Neuronal stem cell (in vitro differentiated cells): ENCODE data around the gene MACROD2.

Experiments
- DNase-seq: peaks from one replicate; pipeline ENCODE4 v3.0.0-alpha.2; 2013; ENCODE audit warnings: low spot score
- H2AFZ ChIP-seq: one replicate; pipeline ENCODE4 v1.6.1; 2013; ENCODE audit warnings: mild to moderate bottlenecking, low read length, inconsistent platforms
- H2AK5ac ChIP-seq: 2 replicates; pipeline ENCODE4 v1.6.1; 2013; ENCODE audit warnings: low read depth, mild to moderate bottlenecking, inconsistent platforms, low read length, moderate library complexity, mixed read lengths
- H2BK120ac ChIP-seq: 2 replicates; pipeline ENCODE4 v1.6.1; 2013; ENCODE audit warnings: low read depth, mild to moderate bottlenecking, inconsistent platforms, low read length, moderate library complexity, mixed read lengths
- H2BK12ac ChIP-seq: one replicate; pipeline ENCODE4 v1.6.1; 2013; ENCODE audit warnings: low read length, inconsistent platforms
- H2BK15ac ChIP-seq: 2 replicates; pipeline ENCODE4 v1.6.1; 2013; ENCODE audit warnings: mild to moderate bottlenecking, low read length, inconsistent platforms, mixed read lengths
- H2BK5ac ChIP-seq: one replicate; pipeline ENCODE4 v1.6.1; 2013; ENCODE audit warnings: inconsistent platforms, mild to moderate bottlenecking, low read length, moderate library complexity
- H3K14ac ChIP-seq: one replicate; pipeline ENCODE4 v1.6.1; 2013; ENCODE audit warnings: low read length, inconsistent platforms
- H3K18ac ChIP-seq: 2 replicates; pipeline ENCODE4 v1.6.1; 2013; ENCODE audit warnings: low read length, inconsistent platforms
- H3K23ac ChIP-seq: 2 replicates; pipeline ENCODE4 v1.6.1; 2013; ENCODE audit warnings: low read depth, mild to moderate bottlenecking, mixed read lengths, low read length, inconsistent platforms; ENCODE audit not compliant: poor library complexity
- H3K27ac ChIP-seq: replicated peaks from 3 replicates; pipeline ENCODE4 v1.5.1; 2013; ENCODE audit warnings: low read length, inconsistent platforms
- H3K27me3 ChIP-seq, 3 experiments: 2 replicates each; pipeline ENCODE4 v1.6.1; 2013; ENCODE audit warnings: low read length in 3 of 3, mild to moderate bottlenecking in 2 of 3, inconsistent platforms in 1 of 3, low read depth in 1 of 3, mixed read lengths in 1 of 3, moderate library complexity in 1 of 3; ENCODE audit not compliant: control insufficient read depth in 3 of 3, insufficient read depth in 3 of 3
- H3K36me3 ChIP-seq, 2 donors: replicated peaks in 1 of 2; 2 replicates each; pipeline ENCODE4 v1.6.1; 2013; ENCODE audit warnings: low read length in 2 of 2; ENCODE audit not compliant: control insufficient read depth in 2 of 2, insufficient read depth in 2 of 2
- H3K4ac ChIP-seq: 2 replicates; pipeline ENCODE4 v1.6.1; 2013; ENCODE audit warnings: inconsistent platforms, mild to moderate bottlenecking, low read length, moderate library complexity
- H3K4me1 ChIP-seq, 2 donors: 1 replicate in 1 of 2; 2 replicates in 1 of 2; pipeline ENCODE4 v1.6.1; 2013; ENCODE audit warnings: low read length in 2 of 2, low read depth in 1 of 2; ENCODE audit not compliant: control insufficient read depth in 2 of 2, insufficient read depth in 1 of 2
- H3K4me2 ChIP-seq: one replicate; pipeline ENCODE4 v1.6.1; 2013; ENCODE audit warnings: mild to moderate bottlenecking, low read length, inconsistent platforms; ENCODE audit not compliant: insufficient read depth, poor library complexity, severe bottlenecking
- H3K4me3 ChIP-seq, 2 donors: 2 replicates each; pipeline ENCODE4 v1.5.1; 2013; ENCODE audit warnings: low read length in 2 of 2, mild to moderate bottlenecking in 2 of 2, inconsistent platforms in 1 of 2, moderate library complexity in 1 of 2
- H3K79me1 ChIP-seq: one replicate; pipeline ENCODE4 v1.6.1; 2013; ENCODE audit warnings: low read depth, mild to moderate bottlenecking, inconsistent platforms, low read length, moderate library complexity
- H3K9ac ChIP-seq: one replicate; pipeline ENCODE4 v1.6.1; 2013; ENCODE audit warnings: mild to moderate bottlenecking, low read depth, low read length, inconsistent platforms; ENCODE audit not compliant: poor library complexity
- H3K9me3 ChIP-seq, 2 donors: replicated peaks in 1 of 2; 2 replicates each; pipeline versions ENCODE3 to v1.6.1; 2013; ENCODE audit warnings: low read length in 2 of 2, mild to moderate bottlenecking in 2 of 2, inconsistent platforms in 1 of 2, low read depth in 1 of 2, mixed read lengths in 1 of 2, moderate library complexity in 1 of 2; ENCODE audit not compliant: control insufficient read depth in 2 of 2, insufficient read depth in 1 of 2
- H4K8ac ChIP-seq: one replicate; pipeline ENCODE4 v1.6.1; 2013; ENCODE audit warnings: low read depth, mild to moderate bottlenecking, inconsistent platforms, low read length, moderate library complexity
- H4K91ac ChIP-seq: one replicate; pipeline ENCODE4 v1.6.1; 2013; ENCODE audit warnings: low read length, low read depth, mild to moderate bottlenecking, inconsistent platforms; ENCODE audit not compliant: poor library complexity
- whole genome bisulfite sequencing, 2 donors: extraction: QIAGEN DNeasy Blood & Tissue Kit; methylation state at CpG; one replicate each; pipeline ENCODE4 v1.1.7; 2013; ENCODE audit warnings: missing lambda C conversion rate in 2 of 2, mixed read lengths in 1 of 2; ENCODE audit not compliant: insufficient read length in 2 of 2, insufficient replicate concordance in 1 of 2; ENCODE audit errors: extremely low coverage in 2 of 2; 5-methylcytosine and 5-hydroxymethylcytosine counted together

MACROD2 gene

GRCh38 chr20:14701326-14701725, 706.0 kb downstream of the MACROD2 start:
- H2BK120ac ChIP-seq, result no peak overlapping the region
- no peaks in the 10 kb centered on the region for H3K9me3 ChIP-seq
- no peak overlapping the region for H3K23ac ChIP-seq
- no peak overlapping the region for H2BK5ac ChIP-seq
- no peak overlapping the region for H3K9ac ChIP-seq
- no peak overlapping the region for H2AFZ ChIP-seq
- no peak overlapping the region for H2BK15ac ChIP-seq
- WGBS, 2 donors, result no CpG with 5 or more reads among the region's 4 CpGs
- no peak overlapping the region for H2AK5ac ChIP-seq
- DNase-seq, result no peak
- no peak overlapping the region for H3K4me2 ChIP-seq
- no peak overlapping the region for H3K27ac ChIP-seq
- no peak overlapping the region for H3K4ac ChIP-seq
- H2BK12ac ChIP-seq, result no peak overlapping the region
- H3K18ac ChIP-seq, result no peak overlapping the region
- no peak overlapping the region for H4K8ac ChIP-seq
- H3K14ac ChIP-seq, result no peak overlapping the region
- no peak overlapping the region for H4K91ac ChIP-seq
- H3K4me3 ChIP-seq, result no peak overlapping the region
- no peaks in the 10 kb centered on the region for H3K36me3 ChIP-seq
- H3K4me1 ChIP-seq, result peaks cover 0 to 14% of the 10 kb centered on the region in 2 donors
- H3K27me3 ChIP-seq, result no peaks in the 10 kb centered on the region
- H3K79me1 ChIP-seq, result no peaks in the 10 kb centered on the region

- no CpG with 5 or more reads among the region's 5 CpGs for WGBS, 2 donors
- DNase-seq, result no peak
Observed at GRCh38 chr20:14706555-14706954, 711.2 kb downstream of the MACROD2 start.

GRCh38 chr20:14707026-14707680, 711.8 kb downstream of the MACROD2 start:
- H2BK120ac ChIP-seq, result no peak overlapping the region
- WGBS, 2 donors, result no CpG with 5 or more reads among the region's 10 CpGs
- no peaks in the 10 kb centered on the region for H3K36me3 ChIP-seq
- H3K4me2 ChIP-seq, result no peak overlapping the region
- no peak overlapping the region for H3K27ac ChIP-seq
- H3K4ac ChIP-seq, result no peak overlapping the region
- no peaks in the 10 kb centered on the region for H3K27me3 ChIP-seq
- H2BK5ac ChIP-seq, result no peak overlapping the region
- no peak overlapping the region for H3K4me3 ChIP-seq
- H2AFZ ChIP-seq, result no peak overlapping the region
- no peak overlapping the region for H3K18ac ChIP-seq
- DNase-seq, result no peak
- peaks cover 0 to 2% of the 10 kb centered on the region in 2 donors for H3K4me1 ChIP-seq
- H3K9ac ChIP-seq, result no peak overlapping the region
- no peak overlapping the region for H3K14ac ChIP-seq
- no peak overlapping the region for H2BK12ac ChIP-seq
- no peak overlapping the region for H4K8ac ChIP-seq
- no peak overlapping the region for H4K91ac ChIP-seq
- H3K23ac ChIP-seq, result no peak overlapping the region
- no peaks in the 10 kb centered on the region for H3K79me1 ChIP-seq
- peaks cover 0 to 3% of the 10 kb centered on the region in 2 donors for H3K9me3 ChIP-seq
- no peak overlapping the region for H2BK15ac ChIP-seq
- no peak overlapping the region for H2AK5ac ChIP-seq

More at GRCh38 chr20:14706555-14706954, 711.2 kb downstream of the MACROD2 start:
- Histone ChIP-seq H4K8ac (no peak overlapping the region), H3K4me2 (no peak overlapping the region), H3K14ac (no peak overlapping the region), H2BK120ac (no peak overlapping the region), H3K36me3 (no peaks in the 10 kb centered on the region), H2AFZ (no peak overlapping the region), H3K79me1 (no peaks in the 10 kb centered on the region), H2BK15ac (no peak overlapping the region), H3K4ac (no peak overlapping the region), H3K4me3 (no peak overlapping the region), H3K9ac (no peak overlapping the region), H2BK5ac (no peak overlapping the region), H2AK5ac (no peak overlapping the region), H3K27me3 (no peaks in the 10 kb centered on the region), H3K9me3 (peaks cover 0 to 3% of the 10 kb centered on the region in 2 donors), H3K18ac (no peak overlapping the region), H2BK12ac (no peak overlapping the region), H4K91ac (no peak overlapping the region), H3K27ac (no peak overlapping the region), H3K23ac (no peak overlapping the region), H3K4me1 (peaks cover 0 to 2% of the 10 kb centered on the region in 2 donors)

- Histone ChIP-seq H3K23ac (no peak overlapping the region), H3K9me3 (peaks cover 0 to 5% of the 10 kb centered on the region in 2 donors), H3K27me3 (no peaks in the 10 kb centered on the region), H2BK15ac (no peak overlapping the region), H2AFZ (no peak overlapping the region), H2AK5ac (no peak overlapping the region), H4K8ac (no peak overlapping the region), H3K27ac (no peak overlapping the region), H3K18ac (no peak overlapping the region), H3K79me1 (no peaks in the 10 kb centered on the region), H3K9ac (no peak overlapping the region), H3K14ac (no peak overlapping the region), H2BK120ac (no peak overlapping the region), H4K91ac (no peak overlapping the region), H2BK12ac (no peak overlapping the region), H3K4me1 (peaks cover 0 to 6% of the 10 kb centered on the region in 2 donors), H2BK5ac (no peak overlapping the region), H3K4me2 (no peak overlapping the region), H3K4ac (no peak overlapping the region), H3K4me3 (no peak overlapping the region), H3K36me3 (no peaks in the 10 kb centered on the region)
- no CpG with 5 or more reads among the region's 2 CpGs for WGBS, 2 donors
- DNase-seq, result no peak
Observed at GRCh38 chr20:14707865-14708596, 712.7 kb downstream of the MACROD2 start.
